Stimulated activated CD4-positive, alpha-beta T cell treated with anti-CD3 and anti-CD28 coated beads, Interleukin-4, amount 100 ng/mL, for 1 hour (primary cell): ENCODE measurements around the gene POMGNT2.

ENCODE experiments used
- DNase-seq: peaks from one replicate; pipeline ENCODE4 v3.0.0-alpha.2; 2020

Gene POMGNT2

DNA sequence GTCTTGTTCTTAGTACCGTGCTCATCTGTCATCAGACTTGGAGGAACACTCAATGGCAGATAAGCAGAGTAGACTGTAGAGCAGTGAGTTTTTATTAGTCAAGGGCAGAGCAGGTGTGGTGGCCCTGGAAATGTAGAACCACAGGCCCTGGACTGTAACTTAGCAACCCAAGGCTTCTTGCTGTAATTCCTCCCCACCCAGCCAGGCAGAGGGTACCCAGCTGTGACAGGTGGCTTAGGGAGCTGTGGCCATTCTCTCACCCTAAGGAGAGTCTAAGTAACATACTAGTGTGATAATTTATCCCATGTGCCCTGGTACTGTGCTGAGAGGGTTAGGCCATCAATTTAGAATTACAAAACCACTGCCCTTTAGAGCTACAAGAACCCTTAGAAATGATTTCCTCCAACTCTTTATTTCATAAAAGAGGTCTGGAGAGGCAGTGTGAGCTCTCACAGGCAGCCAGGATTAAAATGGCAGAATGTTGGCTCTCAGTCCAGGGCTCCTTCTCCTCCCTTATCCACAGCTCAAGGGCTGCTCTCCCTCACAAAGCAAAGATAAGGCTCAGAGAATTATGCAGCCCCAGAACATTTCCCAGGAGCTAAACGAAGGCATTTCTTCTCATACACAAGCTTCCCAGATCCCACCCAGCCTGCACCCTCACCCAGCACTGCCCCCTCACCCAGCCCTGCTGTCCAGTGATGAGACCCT, 3.0 kb downstream of the POMGNT2 start:
- no peak for DNase-seq

DNA sequence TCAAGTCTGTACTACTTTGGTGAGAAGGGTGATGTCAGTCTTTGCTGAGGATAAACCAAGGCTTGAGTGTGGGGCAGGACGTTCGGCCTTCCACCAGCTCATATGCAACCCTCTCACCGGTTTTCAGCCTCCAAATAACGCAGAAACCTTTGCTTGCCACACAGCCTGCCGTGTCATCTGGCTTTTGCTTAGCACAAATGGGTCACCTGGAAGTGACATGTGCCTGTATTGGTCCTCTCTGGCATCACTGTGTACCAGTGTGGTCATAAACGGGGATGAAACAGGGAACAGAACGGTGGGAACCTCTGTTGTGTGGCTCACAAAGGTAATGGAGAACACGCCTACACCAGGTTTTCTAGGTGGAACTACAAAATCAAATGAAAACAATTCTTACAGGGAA, 7.1 kb downstream of the POMGNT2 start:
- no peak for DNase-seq

DNA sequence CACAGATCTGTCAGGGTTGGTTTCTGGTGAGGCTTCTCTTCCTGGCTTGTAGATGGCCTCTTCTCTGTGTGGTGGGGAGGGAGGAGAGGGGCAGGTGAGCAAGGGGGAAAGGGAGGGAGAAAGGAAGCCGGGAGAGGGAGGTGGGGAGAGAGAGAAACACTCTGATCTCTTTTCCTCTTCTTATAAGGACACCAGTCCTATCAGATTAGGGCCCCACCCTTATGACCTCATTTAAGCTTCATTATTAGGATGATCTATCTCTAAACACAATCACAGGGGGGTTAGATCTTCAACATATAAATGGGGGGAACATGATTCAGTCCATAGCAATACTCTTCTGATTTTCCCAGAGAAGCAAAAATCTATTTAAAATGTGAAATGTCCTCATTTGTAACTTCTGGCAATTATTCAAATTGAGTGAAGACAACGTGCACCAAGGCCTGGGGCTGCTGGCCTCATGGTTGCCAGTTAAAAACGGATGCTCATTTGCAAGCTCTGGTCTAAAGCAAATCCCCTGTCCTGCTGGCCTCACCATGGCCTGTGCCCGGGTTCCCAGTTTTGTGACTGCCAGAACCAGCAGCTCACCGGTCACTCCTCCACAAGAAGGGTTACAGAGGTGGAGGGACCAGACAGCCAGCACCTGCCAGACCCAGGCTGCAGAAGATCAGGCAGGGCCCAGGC, 8.3 kb downstream of the POMGNT2 start:
- DNase-seq: no peak

DNA sequence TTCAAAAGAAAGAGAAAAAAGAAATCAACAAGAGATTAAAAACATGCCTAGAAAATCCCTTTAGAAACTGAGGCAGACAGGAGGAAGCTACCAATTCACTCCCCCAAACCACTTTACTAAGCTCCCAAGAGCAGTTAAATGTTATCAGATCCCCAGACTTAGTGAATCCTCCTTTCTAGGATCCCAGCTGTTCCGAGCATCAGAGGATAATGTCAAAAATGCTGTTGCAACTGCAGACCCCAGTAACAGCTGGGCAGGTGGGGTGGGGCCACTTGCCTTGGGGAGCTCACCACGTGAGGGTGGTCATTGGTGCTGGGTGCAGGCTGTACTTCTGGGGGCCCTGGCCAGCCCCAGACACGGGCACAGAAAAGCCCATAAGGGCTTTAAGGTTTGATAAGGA, 9.1 kb downstream of the POMGNT2 start:
- DNase-seq: no peak

DNA sequence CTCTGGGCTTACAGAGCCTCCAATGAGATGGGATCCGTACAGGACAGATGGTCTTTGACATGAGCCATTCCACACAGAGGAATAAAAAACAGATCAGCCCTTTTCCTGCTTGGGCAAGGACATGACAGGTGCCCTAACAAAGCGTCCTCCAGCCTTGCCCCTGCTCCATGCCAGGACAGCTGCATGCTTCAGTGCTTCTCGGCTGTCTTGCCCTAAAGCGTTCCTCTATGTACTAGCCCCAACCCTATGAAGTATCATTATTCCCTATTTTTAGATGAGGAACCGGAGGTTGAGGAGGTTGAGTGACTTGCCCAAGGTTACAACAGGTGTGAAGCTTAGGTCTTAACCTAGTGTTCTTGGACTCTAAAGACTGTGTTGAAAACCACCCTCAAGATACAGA, 10.5 kb downstream of the POMGNT2 start:
- DNase-seq: no peak

DNA sequence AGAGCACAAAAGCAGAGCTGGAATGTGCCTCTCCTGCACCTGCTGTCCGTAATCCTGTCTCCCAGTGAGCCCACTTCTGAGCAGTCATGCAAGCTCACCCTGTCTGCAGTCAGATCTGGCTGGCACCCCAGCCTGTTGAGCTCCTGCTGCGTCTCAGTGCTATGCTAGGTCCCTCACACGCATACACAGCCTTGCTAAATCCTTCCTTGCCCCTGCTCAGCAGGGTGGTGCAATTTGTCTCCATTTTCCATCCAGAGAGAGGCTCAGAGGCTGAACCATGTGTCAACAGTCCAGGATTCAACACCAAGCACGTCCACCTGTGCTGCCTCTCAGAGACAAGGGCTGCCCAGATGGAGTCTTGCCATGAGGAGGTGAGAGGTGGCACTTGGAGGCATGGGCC, 11.0 kb downstream of the POMGNT2 start:
- no peak for DNase-seq

DNA sequence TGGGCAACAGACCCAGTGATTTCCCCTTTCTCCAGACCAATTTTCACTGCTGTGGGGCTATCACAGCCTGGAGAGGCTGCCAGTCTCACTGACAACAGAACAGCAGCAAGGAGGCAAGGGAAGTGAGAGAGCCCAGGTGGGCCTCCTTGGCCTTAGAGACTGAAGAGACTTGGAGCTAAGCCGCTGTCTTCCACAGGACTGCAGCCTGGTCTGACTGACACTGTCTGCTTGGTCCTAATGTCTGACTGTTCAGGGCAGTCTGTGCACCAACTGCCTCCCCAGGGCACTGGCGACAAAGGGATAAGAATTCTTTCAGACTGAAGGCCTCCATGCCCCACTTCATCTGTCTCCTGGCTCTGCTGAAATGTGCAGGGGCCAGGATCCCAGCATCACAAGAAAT, 11.5 kb downstream of the POMGNT2 start:
- DNase-seq: no peak

DNA sequence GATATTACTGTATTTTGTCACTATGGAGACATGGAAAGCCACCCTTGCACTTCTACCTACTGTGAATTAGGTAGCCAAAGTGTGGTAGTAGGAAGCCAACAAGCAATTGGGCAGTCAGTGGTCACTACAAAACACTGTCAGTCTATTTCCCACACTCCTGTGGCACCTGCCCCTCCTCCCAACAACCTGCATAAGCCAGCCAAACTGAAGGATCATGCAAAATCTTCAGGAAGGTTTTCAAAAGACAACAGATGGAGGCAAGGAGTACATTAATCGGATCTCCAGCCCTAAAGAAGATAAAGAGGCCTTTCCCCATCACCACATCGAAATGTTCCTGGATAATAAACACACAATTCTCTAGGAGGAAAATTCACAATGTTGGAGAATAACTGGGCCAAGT, 11.9 kb downstream of the POMGNT2 start:
- no peak for DNase-seq

DNA sequence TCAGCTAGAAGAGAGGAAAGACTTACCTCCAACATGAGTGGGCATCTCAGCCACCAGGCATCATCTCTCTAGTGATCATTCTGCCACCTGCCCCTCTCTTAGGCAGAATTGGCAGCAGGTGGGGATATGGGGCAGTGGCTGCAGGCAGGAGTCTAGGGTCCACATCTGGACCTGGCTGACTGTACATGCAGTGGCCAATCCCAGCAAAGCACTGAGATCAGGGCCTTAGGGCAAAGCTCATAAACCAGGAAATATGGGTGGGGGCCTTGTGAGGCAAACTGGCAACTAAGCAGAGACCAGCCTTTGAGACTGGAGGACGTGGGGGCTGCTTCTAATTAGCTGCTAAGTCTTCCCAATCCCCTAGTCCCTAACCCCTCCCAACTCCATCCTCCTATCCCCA, 12.9 kb downstream of the POMGNT2 start:
- no peak for DNase-seq

DNA sequence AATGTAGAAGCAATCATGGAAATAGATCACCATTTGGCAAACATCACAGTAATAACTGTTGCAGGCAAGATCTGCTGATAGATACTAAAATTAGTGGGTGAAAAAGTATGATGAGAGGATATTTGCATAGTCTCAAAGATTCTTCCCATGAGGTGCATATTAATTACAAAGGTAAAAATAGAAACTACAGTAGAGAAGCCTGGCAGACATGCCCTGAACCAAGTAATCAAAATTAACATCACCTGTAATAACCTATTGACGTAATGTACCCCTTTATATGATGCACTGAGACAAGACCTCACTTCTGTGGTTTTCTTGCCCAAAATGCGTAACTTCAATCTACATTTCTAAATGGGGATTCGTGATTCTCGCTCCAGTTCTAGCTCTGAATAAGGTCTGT, 14.4 kb downstream of the POMGNT2 start:
- DNase-seq: no peak

DNA sequence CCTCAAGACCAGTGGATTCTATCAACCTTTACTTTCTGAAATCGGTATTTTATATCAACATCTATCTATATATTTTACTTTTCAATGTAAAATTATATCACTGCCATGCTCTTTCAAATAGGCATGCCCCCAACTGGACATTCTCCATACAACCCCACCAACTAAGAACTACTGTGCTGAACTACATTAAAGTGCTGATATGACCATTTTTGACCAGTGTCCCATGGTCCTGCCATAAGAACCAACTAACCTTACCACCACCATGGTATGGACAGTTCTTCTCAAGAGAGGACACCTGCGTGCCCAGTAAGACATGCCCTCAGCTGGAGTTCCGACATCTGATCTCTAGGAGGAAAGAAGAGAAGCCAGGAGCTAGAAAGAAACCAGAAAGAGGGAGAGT, 15.6 kb downstream of the POMGNT2 start:
- no peak for DNase-seq

DNA sequence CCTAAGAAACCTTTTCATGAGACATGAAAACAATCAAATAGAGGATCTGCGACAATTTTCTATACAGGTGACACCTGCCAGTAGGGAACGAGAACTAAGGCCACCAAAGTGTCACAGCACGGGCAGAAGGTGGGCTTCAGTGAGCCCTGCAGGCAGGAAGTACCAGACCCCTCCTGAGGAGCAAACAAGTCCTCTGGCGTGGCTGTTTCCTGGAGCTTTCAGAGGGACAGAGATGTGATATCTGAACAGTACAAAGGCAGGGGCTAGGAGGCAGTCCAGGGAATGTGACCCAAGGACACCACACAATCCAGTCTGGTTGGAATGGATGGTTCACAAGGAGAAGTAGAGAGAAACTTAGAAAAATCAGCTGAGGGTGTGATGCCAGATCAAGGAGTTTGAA, 16.8 kb downstream of the POMGNT2 start:
- no peak for DNase-seq

DNA sequence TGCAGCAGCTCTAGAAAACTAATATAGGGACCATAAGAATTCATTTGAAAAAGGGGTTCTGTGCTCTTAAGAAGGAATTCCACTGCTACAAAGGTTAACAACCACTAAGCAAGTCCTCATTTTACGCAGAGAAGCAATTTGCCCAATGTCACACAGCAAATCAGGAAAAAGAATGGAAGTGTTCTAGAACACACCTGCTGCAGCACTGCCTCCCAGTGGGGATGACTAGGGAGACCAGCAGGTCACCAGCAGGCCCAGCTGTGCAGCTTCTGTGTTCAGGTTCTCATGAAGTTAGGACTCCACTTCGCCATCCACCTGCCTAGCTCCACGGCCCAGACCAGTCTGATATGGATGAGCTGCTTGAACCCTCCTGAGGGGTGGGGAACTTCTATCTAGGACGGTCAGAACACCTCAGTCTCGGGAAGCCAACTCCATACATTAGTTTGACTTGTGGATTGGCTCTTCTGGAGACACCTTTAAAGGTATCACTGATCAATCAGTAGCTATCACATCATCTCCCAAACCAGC, 18.6 kb downstream of the POMGNT2 start:
- DNase-seq: no peak

DNA sequence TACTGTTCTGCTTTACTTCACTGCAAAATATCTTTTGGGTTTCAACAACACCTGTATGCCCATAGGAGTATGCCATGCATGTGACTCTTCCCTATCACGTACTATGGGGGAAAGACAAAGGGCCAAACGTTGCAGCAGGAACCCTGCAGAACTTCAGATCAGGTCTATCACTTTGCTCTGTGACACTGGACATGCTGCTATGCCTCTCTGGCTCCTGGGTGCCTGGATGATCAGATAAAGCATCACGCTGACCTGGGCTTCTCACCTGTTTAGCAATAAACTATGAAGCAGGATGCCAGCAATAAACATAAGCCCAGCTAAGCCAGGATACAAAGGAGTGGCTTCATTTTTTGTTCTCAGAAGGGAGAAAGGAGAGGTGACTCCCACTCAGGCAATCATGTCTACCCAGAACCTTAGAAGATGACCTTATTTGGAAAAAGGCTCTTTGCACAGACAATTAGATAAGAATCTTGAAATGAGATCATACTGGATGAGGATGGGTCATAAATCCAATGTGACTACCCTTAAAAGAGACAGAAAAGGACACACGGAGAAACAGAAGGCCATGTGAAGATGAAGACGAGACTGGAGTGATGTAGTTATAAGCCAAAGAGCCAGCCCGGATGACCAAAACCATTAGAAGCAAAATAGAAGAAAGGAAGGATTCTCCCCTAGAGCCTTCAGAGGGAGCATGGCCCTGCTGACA, 19.3 kb downstream of the POMGNT2 start:
- DNase-seq: no peak

DNA sequence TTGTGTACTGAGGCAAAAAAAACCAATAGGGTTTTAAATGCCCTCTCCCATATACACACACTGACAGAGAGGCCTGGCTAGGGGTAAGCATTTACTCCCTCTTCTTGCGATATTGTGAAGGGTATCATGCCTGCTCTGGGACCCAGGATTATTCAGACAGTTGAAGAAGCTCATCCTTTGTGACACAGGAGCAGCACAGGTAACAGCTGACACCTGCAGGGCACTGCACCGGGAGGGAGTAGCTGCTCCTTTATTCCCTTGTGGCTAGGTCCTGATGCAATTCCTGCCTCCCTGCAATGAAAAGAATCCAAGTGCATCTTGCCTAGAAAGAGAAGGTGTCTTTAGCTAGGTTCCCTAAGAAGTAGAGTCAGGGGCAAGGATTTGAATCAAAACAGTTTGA, 23.4 kb downstream of the POMGNT2 start:
- DNase-seq: no peak

DNA sequence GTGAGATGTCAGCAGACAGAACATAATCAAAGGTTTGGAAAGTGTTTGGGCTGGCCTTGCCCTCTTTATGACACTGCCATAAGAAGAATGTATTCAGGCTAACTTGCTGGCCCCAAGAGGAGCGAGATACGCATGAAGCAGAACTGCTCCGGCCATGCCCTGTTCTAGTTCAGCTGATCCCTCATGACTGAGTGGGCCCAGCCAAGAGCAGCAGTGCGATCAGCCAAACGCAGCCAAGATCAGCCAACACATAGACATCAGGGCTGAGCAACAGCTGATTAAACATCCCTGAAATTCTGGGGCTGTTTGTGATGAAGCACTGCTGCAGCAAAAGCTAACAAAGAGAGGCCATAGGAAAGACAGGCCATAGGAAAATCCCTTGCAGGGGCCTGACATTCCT, 24.1 kb downstream of the POMGNT2 start:
- no peak for DNase-seq

DNA sequence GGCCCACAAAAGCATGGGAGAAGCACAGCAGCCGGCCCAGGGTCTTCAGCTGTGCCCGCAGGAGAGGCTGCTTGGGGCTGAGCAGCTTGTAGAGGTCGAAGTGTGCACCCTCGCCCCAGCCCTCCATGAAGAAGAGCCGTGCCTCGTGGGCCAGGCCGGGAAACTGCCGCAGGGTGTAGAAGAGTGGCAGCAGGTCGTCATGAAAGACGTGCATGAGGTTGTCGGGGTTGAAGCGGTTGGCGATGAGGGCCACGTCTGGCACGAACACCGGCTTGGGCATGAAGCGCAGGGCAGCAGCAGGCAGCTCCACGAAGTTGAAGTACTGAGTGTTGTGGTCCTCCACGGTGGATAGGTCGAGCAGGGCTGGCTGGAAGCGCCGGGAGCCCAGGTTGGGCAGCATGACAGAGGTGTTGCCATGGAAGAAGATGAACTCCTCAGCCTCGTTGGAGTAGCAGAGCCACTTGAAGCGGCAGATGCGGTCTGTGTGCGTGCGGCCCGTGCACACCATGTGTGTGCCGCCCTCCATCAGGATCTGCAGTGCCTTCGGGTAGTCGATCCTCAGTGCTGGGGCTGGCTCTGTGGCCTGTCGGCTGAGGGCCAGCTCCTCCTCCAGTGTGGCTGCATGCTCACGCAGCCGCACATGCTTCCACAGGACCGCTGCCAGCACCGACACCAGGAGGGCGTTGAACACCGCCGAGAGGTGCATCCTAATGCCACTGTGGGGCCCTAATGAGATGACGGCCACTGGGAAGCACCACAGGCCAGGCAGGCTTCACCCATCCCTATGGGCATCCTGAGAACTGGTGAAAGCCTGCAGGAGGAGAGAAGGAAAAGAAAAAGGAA, 24.9 kb downstream of the POMGNT2 start:
- no peak for DNase-seq

DNA sequence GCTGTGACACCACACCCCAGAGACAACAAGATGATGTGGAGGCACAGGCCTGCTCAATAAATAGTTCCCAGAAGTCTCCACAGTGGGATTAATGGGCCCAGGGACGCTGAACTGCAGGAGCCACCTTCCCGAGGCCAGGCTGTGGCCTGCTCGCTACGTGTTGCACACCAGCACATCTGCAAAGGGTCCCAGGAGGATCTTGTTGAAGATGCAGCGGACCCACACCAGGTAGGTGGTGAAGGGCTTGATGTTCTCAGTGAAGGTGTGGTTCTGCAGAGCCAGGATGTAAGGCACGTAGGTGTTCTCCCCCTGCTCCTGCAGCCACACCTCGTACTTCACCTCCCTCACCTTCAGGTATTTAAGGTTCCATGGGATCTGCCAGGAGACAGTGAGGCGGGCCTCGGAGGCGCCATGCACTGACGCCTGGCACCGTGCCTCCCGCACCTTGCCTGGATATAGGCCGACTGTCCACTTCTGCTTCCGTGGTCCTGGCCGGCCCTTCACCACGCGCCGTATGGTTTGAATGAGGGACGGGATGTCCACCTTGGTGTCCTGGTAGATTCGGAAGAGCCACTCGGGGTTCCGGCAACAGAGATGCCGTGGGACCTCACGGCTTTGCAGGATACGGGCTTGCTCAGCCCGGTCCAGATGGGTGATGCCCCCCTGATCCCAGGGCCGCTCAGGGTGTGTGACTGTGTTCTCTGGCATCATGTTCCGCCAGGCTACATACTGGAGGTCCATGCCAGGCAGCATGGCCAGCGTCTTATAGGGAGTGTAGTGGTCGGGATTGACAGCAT, 26.1 kb downstream of the POMGNT2 start:
- no peak for DNase-seq

DNA sequence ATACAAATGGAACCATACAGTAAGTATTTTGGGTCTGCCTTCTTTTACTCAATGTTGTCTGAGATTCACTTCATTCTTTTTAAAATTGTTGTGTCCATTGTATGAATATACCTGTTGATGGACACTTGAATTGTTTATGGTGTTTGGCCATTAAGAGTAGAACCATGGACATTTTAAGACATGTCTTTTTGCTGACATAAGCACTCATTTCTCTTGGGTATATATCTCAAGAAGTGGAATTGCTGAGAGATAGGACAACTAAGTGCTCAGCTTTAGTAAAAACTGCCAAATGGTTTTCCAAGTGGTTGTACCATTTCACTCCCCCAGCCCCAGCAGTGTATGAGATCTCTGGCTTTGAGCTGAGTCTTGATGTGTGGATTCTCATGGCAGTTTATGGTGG, 28.2 kb downstream of the POMGNT2 start:
- no peak for DNase-seq

DNA sequence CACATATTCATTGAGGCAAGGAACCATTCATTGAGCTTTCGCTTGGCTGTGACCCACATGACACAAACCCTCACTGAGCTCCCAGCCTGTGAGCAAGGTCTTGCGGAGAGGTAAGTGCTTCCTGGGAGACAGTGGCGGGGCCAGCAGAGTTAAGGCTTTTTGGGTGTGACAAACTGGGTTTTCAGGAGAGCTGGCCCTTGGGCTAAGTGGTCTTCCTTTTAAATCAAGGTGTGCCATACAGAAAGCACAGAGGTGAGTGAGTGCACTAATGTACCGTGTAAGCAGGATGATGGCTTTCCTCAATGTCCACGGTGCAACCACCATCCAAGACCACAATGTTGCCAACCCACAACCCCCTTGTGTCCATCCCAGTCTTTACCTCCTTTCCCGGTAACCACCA, 28.6 kb downstream of the POMGNT2 start:
- no peak for DNase-seq

DNA sequence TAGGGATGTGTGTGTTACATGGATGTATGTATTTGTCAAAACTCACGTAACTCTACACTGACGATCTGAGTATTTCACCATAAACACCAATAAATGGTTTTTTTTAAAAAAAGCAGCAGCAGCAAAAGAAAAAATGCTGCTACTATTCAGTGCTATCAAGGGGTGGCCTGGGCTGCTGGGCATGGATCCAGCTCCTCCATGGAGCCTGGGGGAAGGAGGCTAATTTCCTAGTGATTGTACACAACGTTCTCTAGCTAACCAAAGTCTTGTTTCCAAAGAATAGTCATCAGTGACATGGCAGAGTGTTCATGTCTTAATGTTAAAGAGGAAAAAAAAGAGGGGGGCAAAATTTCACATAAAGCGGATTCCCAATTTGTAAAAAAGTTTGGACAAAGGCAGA, 29.0 kb downstream of the POMGNT2 start:
- DNase-seq: no peak
